ENCODE data around the gene TUBGCP3.

The TUBGCP3 gene

DNA sequence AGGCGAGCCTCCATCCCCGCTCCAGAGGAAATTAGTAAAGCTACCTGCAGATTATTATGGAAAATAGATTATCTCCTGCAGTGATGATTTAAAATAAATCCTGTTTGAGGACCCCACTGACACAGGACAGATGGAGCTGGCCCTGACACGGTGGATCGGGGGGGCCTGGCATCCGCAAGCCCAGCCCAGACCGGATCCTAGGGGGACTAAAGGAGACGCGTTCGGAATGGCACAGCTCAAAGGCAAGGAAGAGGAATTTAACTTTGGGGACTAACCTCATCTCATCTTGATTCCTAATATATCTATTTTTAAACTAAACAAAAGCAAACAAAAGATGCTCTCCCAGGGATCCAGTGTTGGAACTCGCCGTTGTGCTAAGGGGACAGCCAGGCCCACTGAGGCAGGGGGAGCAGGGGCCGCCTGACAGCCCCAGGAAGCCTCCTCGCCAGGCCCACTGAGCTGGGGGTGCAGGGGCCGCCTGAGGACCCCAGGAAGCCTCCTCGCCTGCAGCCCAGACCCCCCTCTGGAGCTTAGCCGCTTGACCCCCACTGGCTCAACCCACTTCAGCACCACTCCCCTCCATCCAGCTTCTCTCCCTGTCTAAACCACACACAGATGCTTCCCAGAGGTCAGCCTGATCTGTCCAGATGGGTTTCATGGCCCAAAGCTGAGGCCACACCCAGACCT, 133.2 kb downstream of the TUBGCP3 start:
- Histone ChIP-seq H2AFZ (ENCODE audit: low read depth, low read length) (no peak overlapping the region), H3K4me1 (ENCODE audit: insufficient read depth, low read length) (peaks cover 7% of the 10 kb centered on the region), H3K9me3 (ENCODE audit: low read length) (no peaks in the 10 kb centered on the region), H3K27me3 (ENCODE audit: insufficient read depth, low read length) (no peaks in the 10 kb centered on the region), H3K36me3 (ENCODE audit: insufficient read depth, low read length) (no peaks in the 10 kb centered on the region), H3K4me3 (ENCODE audit: low read length) (no peak overlapping the region)

DNA sequence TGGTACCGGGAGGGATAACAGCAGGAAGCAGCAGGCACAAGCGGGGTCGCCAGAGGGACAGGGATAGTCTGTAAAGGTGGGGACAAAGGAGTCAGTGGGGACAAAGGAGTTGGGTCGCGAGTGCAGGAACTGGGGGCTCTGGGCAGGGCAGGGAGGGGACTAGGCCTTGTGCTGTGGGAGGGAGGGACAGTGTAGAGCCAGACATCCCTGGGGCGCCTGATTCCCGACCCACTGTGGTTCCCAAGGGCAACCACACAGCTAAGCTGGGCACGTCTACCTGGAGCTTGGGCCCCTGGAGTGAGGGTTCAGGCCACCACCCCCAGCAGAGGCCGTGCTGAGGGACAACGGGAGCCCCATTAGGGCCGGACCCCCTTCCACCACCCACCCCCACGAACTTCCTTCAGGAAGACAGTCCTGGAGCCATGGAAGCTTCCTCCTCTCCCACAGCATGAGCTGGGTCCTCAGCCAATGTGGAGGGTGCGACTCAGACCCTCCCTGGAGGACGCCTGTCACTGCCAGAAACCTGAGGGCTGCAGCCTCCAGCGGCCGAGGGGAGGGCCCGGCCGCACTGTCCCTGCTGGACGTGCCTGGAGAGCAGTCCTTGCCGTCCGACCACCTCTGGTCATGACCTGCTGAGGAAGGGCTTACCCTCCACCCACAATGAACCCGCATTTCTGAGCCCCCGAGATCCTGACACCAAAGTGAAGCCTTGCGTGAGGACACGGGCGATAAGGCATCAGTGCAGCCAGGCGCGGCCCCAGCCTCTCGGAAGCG, 133.9 kb downstream of the TUBGCP3 start:
- no peaks in the 10 kb centered on the region for H3K36me3 ChIP-seq (ENCODE audit: insufficient read depth, low read length)
- no peak overlapping the region for H3K4me3 ChIP-seq (ENCODE audit: low read length)
- H3K4me1 ChIP-seq (ENCODE audit: insufficient read depth, low read length) = peaks cover 7% of the 10 kb centered on the region
- no peak overlapping the region for H2AFZ ChIP-seq (ENCODE audit: low read depth, low read length)
- H3K9me3 ChIP-seq (ENCODE audit: low read length) = no peaks in the 10 kb centered on the region
- no peaks in the 10 kb centered on the region for H3K27me3 ChIP-seq (ENCODE audit: insufficient read depth, low read length)

DNA sequence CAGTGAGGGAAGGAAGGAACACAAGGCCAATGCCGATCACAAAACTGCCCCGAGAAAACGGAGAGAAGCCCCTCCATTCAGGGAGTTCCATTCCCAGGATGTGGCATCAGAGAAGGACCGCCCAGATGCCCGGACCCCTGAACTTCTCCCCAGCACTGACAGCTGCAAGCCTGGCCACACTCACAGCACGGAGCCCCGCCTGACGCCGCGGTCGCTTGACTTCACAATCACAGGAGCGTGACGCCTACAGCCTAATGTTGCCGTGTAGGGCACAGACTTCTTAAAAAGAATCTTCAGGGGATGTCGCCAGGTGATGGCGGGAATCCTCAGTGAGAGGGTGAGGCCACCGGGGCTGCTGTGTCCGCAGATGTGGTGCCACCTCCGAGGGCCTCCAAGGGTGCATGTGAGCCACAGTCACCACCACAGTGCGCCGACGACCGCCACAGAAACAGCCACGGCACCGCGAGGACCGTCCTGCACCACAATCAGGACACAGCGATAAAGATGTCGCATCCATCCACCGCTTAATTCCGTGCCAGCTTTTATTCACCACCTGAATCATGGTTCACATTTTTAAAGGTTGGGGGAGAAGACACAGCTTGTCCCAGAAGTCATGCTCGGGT, 134.6 kb downstream of the TUBGCP3 start:
- H3K4me3 ChIP-seq (ENCODE audit: low read length) = no peak overlapping the region
- H2AFZ ChIP-seq (ENCODE audit: low read depth, low read length) = no peak overlapping the region
- H3K27me3 ChIP-seq (ENCODE audit: insufficient read depth, low read length) = no peaks in the 10 kb centered on the region
- H3K4me1 ChIP-seq (ENCODE audit: insufficient read depth, low read length) = peaks cover 7% of the 10 kb centered on the region
- no peaks in the 10 kb centered on the region for H3K36me3 ChIP-seq (ENCODE audit: insufficient read depth, low read length)
- no peaks in the 10 kb centered on the region for H3K9me3 ChIP-seq (ENCODE audit: low read length)

DNA sequence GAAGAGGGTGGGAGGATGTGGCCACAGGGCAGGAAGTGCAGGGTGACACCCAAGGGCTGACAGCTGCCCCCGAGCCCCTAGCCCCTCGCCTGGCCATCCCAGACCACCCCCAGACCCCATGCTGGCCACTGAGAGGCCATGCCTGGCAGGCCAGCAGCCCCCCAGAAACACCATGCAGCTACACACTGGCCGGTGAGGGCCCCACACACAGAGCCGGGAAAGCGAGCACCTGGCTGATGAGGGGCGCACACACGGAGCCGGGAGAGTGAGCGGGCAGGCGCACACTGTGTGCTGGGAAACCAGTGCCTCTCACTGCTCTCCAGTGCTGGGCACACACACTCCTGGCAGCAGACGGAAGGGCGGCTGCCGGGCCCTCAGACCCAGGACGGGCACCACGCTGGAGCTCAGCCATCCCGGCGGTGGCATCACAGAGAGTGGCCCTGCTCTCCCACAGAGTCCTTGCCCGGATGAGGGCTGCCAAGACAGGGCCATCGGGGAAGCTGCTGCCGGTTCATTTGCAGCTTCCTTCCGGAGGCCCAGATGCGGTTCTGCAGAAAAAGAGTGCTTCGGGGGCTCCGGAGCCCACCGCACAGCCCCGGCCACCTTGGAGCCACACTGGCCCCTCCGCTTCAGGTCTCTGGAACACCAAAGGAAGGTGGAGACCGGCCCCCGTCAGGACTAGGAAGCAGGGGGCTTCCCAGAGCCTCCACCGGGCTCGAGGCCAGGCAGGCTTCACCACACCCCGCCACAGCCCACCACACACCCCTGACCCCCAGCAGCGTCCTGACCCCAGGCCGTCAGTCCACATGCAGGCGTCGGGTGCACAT, 135.4 kb downstream of the TUBGCP3 start:
- no peaks in the 10 kb centered on the region for H3K9me3 ChIP-seq (ENCODE audit: low read length)
- H3K27me3 ChIP-seq (ENCODE audit: insufficient read depth, low read length) = no peaks in the 10 kb centered on the region
- no peak overlapping the region for H3K4me3 ChIP-seq (ENCODE audit: low read length)
- no peaks in the 10 kb centered on the region for H3K36me3 ChIP-seq (ENCODE audit: insufficient read depth, low read length)
- H2AFZ ChIP-seq (ENCODE audit: low read depth, low read length) = no peak overlapping the region
- H3K4me1 ChIP-seq (ENCODE audit: insufficient read depth, low read length) = peaks cover 7% of the 10 kb centered on the region

DNA sequence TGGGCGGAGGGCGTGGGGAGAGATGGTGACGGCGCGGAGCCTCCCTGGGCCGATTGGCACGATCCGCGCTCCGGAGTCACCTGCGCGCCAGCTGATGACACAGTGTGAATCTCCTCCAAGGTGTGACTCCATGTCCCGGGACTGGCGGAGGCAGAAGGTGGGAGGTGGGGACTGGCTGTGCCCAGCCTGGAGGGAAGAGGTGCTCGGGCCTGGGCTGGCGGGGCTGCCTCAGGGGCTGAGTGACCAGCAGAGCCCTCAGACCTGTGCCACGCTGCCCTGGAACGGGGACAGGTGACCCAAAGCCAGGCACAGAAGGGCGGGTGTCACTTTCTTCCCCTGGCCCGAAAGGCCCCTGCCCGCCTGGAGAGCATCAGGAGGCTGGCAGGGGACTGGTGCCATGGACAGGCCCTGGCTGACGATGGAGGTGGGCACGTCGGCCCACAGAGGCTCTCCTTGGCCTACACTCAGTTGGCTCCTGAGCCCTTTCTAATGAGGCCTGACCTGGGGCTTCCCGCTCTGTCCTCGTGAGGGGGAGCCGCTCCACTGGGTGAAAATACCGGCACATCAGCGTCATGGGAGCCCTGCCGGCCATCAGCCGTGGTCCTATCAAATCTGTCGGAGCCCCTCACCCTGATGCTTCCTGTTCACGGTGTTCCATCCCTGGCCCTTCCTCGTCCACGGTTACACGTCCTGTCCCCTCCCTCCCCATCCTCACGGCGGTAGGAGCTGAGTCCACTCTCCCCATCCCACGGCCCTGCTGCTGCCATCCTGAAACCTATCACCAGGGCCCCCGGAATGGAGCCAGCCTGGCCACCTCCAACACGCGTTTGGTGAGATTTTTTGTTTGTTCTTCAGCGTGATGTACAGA, 136.2 kb downstream of the TUBGCP3 start:
- Histone ChIP-seq H2AFZ (ENCODE audit: low read depth, low read length) (no peak overlapping the region), H3K9me3 (ENCODE audit: low read length) (no peaks in the 10 kb centered on the region), H3K4me3 (ENCODE audit: low read length) (no peak overlapping the region), H3K36me3 (ENCODE audit: insufficient read depth, low read length) (no peaks in the 10 kb centered on the region), H3K4me1 (ENCODE audit: insufficient read depth, low read length) (peaks cover 7% of the 10 kb centered on the region), H3K27me3 (ENCODE audit: insufficient read depth, low read length) (no peaks in the 10 kb centered on the region)

DNA sequence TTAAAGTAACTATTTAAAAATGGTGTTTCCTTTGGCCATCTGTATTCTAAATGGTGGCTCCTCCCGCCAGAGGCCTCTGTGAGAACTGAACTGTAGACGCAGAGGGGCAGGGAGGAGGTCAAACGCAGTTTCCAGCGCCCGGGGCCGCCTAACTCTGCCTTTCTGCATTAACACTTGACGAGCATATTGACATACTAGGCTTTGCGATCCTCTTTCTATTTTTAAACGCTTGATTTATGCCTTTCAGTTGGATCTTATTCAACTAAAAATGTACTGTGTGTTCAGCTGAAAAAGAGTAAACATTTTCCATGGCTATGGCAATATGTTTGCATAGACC, 137.1 kb downstream of the TUBGCP3 start:
- Histone ChIP-seq H3K4me3 (ENCODE audit: low read length) (no peak overlapping the region), H3K4me1 (ENCODE audit: insufficient read depth, low read length) (peaks cover 7% of the 10 kb centered on the region), H2AFZ (ENCODE audit: low read depth, low read length) (peak overlapping the region; percentile 32)

DNA sequence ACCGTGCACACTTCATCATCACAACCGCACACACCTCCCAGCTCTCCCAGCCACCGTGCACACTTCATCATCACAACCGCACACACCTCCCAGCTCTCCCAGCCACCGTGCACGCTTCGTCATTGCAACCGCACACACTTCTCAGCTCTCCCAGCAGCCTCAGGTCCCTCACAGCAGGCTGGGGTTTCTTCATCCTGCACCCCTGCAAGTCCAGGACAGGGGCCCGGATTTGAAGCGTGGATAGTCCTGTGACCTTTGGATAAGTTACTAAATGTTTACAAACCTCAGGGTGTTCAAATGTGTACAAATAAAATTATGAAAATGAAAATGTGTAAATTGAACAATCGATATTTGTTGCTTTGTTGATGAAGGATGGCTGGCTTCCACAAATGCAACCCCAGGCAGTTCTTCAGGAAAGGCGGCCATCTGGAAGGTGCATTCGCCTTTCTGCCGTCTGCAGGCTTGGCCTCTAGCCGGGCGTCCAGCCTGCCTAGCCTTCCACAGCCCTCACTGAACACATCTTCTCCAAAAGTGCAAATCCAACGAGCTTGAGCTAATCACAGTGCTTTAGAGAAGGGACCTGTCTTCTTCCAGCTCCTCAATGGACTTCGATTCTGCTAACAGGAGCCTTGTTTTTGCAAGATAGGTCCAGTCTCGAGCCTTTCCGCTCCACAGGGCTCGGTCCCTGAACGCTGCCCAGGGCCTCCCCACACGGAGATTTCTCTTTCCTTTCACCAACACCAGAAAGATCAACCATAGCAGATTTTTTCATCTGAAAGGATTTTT, 137.6 kb downstream of the TUBGCP3 start:
- Histone ChIP-seq H3K4me1 (ENCODE audit: insufficient read depth, low read length) (peaks cover 7% of the 10 kb centered on the region), H3K27me3 (ENCODE audit: insufficient read depth, low read length) (no peaks in the 10 kb centered on the region), H2AFZ (ENCODE audit: low read depth, low read length) (peak overlapping the region; percentile 32), H3K36me3 (ENCODE audit: insufficient read depth, low read length) (no peaks in the 10 kb centered on the region), H3K9me3 (ENCODE audit: low read length) (no peaks in the 10 kb centered on the region), H3K4me3 (ENCODE audit: low read length) (no peak overlapping the region)

More for the DNA sequence above, 137.1 kb downstream of the TUBGCP3 start:
- H3K27me3 ChIP-seq (ENCODE audit: insufficient read depth, low read length) = no peaks in the 10 kb centered on the region
- no peaks in the 10 kb centered on the region for H3K9me3 ChIP-seq (ENCODE audit: low read length)
- no peaks in the 10 kb centered on the region for H3K36me3 ChIP-seq (ENCODE audit: insufficient read depth, low read length)

DNA sequence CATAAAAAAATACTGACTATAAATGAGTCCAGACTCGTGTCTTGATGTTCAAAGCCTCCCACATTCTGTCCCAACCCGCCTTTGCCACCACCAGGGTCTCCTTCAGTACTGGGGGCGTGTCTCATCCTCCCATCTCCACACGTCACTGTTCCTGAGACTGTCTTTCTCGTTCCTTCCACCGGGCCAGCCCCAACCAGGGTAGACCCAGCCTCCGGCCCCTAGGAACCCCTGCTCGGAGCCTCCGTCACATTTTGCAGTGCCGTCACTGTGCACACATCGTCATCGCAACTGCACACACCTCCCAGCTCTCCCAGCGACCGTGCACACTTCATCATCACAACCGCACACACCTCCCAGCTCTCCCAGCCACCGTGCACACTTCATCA, 138.4 kb downstream of the TUBGCP3 start:
- H3K27me3 ChIP-seq (ENCODE audit: insufficient read depth, low read length) = no peaks in the 10 kb centered on the region
- no peaks in the 10 kb centered on the region for H3K36me3 ChIP-seq (ENCODE audit: insufficient read depth, low read length)
- no peak overlapping the region for H3K4me3 ChIP-seq (ENCODE audit: low read length)
- no peak overlapping the region for H2AFZ ChIP-seq (ENCODE audit: low read depth, low read length)
- H3K9me3 ChIP-seq (ENCODE audit: low read length) = no peaks in the 10 kb centered on the region
- H3K4me1 ChIP-seq (ENCODE audit: insufficient read depth, low read length) = peaks cover 7% of the 10 kb centered on the region

DNA sequence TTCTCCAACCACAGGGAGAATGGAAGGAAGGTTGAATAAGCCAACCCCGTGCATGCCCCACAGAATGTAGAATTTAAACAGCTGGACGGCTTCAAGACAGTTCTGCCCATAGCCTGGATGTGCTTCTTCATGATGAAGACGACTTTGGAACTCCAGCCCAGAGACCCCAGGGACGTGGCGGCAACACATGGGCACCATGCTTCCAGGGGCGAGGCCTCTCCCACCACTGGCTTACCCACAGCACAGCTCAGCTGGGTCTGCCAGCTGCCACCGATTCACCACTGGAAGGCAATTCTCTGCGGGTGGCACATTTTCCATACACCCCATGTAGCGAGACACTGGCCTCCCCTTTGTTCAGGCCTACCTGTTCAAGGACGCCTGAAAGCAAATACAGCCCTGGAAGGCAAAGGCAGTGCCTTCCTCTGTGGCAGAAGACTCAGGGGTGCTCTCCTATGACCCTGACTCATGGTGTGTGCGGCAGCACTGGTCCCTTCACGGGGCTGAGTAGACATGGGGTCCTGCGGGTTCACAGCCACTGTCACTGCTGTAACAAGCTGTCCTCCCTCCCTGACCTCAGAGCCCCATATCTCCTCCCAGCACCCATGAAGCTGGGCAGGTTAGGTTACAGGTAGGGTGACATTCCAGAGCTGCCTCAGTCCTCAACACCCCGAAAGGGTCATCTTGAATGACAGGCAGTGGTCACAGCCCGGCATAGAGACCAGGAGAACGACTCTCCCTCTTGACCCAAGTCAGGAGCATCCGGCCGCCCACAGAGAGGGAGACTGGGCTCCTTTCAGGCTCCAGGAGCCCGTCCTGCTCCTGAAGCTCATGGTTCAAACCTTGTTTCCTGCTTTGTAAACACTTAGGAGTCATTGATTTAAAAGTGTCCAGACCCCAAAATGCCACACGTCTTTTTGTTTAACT, 139.1 kb downstream of the TUBGCP3 start:
- Histone ChIP-seq H3K9me3 (ENCODE audit: low read length) (no peaks in the 10 kb centered on the region), H2AFZ (ENCODE audit: low read depth, low read length) (no peak overlapping the region), H3K4me3 (ENCODE audit: low read length) (no peak overlapping the region), H3K4me1 (ENCODE audit: insufficient read depth, low read length) (peaks cover 7% of the 10 kb centered on the region), H3K36me3 (ENCODE audit: insufficient read depth, low read length) (no peaks in the 10 kb centered on the region), H3K27me3 (ENCODE audit: insufficient read depth, low read length) (no peaks in the 10 kb centered on the region)

DNA sequence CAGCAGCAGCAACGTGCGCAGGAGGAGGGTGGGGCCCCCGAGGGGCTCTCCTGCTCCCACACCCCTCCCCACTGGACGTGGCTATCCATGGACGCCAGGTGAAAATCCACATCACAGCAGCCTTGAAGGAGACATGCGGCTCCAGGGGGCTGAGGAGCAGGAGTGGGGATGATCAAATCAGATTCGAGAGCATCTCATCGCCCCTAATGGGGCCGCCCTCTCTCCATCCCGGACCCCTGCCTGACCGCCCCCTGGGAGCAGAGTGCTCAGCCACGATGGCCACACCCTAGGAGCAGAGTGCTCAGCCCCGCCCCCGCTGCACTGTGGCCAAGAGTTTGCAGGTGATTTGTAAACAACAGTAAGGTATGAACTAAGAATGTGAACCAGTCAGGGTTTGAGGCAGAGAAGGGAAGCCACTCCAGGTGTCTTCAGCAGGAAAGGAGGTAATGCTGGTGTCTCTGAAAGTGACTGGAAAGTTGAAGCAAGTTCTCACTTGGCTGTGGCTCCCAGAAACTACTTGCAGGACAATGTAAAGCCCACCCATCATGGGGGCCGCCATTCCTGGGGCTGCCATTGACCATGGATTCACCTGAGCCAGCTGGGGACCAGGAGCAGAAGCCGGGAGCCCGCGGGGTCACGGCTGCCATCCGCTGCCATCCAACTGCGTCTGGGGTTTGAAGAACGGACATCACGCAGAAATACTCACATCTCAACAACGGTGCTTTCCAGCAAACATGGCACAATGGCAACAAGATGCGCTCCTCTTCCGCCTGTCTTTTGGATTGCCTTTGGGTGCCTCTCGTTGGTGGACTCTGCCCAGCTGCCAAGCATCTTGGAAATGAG, 140.0 kb downstream of the TUBGCP3 start:
- Histone ChIP-seq H2AFZ (ENCODE audit: low read depth, low read length) (no peak overlapping the region), H3K27me3 (ENCODE audit: insufficient read depth, low read length) (no peaks in the 10 kb centered on the region), H3K4me1 (ENCODE audit: insufficient read depth, low read length) (peaks cover 16% of the 10 kb centered on the region), H3K4me3 (ENCODE audit: low read length) (no peak overlapping the region), H3K9me3 (ENCODE audit: low read length) (no peaks in the 10 kb centered on the region), H3K36me3 (ENCODE audit: insufficient read depth, low read length) (no peaks in the 10 kb centered on the region)

Measured in neuron (in vitro differentiated cells).